Measurements from ENCODE around the gene RMC1.

DNA sequence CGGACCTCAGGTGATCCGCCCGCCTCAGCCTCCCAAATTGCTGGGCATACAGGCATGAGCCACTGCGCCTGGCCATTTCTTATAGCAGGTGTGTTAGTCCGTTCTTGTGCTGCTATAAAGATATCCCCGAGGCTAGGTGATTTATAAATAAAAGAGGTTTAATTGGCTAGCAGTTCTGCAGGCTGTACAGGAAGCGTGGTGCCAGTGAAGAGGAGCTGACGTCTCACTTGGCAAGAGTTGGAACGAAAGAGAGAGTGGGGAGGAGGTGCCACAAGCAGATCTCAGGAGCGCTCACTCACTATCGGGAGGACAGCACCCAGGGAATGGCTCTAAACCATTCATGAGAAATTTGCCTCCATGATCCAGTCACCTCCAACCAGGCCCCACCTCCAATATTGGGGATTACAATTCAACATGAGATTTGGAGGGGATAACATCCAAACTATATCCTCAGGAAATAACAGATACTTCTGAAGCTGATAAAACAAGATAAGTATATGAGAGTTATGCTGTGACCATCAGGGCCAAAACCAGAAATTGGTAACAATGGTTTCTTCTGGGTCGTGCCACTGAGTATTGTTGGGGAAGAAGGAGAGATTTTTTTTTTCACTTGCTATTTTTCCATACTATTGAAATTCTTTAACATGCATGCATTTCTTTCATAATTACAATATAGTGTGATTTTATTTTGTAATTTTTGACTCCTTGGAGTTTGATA is 7.4 kb upstream of the RMC1 start:
- TF ChIP-seq, protein P1, sequence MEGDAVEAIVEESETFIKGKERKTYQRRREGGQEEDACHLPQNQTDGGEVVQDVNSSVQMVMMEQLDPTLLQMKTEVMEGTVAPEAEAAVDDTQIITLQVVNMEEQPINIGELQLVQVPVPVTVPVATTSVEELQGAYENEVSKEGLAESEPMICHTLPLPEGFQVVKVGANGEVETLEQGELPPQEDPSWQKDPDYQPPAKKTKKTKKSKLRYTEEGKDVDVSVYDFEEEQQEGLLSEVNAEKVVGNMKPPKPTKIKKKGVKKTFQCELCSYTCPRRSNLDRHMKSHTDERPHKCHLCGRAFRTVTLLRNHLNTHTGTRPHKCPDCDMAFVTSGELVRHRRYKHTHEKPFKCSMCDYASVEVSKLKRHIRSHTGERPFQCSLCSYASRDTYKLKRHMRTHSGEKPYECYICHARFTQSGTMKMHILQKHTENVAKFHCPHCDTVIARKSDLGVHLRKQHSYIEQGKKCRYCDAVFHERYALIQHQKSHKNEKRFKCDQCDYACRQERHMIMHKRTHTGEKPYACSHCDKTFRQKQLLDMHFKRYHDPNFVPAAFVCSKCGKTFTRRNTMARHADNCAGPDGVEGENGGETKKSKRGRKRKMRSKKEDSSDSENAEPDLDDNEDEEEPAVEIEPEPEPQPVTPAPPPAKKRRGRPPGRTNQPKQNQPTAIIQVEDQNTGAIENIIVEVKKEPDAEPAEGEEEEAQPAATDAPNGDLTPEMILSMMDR (IDR thresholded peaks at IDR 0.05): no peak
- TF ChIP-seq POLR2AphosphoS5 (IDR thresholded peaks at IDR 0.05): no peak
- TF ChIP-seq POLR2A (IDR thresholded peaks at IDR 0.05): no peak

Measured in upper lobe of left lung (tissue), 4 donors.